Measurements from ENCODE around the gene GNAQ. TPM values are rescaled to one million over a fixed set of nuclear protein-coding genes. Genes with fewer than 3 reads are reported as not detected.

Gene GNAQ
- total RNA-seq, 1 donor from 2014 or later: 46.7 TPM

DNA sequence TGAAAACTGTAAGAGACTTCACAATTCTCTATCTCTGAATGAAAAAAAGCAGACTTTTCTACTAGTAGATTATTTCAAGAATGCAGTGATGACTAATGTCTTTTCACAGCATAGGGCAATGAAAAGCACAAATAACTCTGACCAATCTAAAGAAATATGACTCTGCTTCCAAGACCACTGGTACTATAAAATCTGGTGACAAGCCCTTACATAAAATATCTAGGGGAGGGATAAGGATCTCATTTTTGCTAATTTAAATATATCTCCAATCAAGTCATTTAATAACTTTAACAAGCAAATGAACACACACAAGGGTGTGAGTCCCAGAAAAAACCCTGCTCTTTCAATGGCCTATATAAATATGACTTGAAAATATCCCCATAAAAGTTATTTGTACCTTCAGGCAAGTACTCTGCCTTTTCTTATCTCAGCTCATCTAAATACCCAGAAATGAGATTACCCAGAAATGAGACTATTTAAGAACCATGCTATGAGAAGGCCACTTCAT, 105.2 kb downstream of the GNAQ start:
- Mint-ChIP-seq H3K27ac (peak overlapping the region; percentile 13), H3K4me3 (no peak overlapping the region), H3K9me3 (no peaks in the 10 kb centered on the region), H3K36me3 (peaks cover 17% of the 10 kb centered on the region), H3K4me1 (ENCODE audit: unreplicated experiment) (peaks cover 19% of the 10 kb centered on the region), H3K27me3 (no peaks in the 10 kb centered on the region)
- TF ChIP-seq, protein P1, sequence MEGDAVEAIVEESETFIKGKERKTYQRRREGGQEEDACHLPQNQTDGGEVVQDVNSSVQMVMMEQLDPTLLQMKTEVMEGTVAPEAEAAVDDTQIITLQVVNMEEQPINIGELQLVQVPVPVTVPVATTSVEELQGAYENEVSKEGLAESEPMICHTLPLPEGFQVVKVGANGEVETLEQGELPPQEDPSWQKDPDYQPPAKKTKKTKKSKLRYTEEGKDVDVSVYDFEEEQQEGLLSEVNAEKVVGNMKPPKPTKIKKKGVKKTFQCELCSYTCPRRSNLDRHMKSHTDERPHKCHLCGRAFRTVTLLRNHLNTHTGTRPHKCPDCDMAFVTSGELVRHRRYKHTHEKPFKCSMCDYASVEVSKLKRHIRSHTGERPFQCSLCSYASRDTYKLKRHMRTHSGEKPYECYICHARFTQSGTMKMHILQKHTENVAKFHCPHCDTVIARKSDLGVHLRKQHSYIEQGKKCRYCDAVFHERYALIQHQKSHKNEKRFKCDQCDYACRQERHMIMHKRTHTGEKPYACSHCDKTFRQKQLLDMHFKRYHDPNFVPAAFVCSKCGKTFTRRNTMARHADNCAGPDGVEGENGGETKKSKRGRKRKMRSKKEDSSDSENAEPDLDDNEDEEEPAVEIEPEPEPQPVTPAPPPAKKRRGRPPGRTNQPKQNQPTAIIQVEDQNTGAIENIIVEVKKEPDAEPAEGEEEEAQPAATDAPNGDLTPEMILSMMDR (conservative IDR thresholded peaks at IDR 0.05): no peak
- no peak for DNase-seq (ENCODE audit: extremely low spot score, unreplicated experiment)

DNA sequence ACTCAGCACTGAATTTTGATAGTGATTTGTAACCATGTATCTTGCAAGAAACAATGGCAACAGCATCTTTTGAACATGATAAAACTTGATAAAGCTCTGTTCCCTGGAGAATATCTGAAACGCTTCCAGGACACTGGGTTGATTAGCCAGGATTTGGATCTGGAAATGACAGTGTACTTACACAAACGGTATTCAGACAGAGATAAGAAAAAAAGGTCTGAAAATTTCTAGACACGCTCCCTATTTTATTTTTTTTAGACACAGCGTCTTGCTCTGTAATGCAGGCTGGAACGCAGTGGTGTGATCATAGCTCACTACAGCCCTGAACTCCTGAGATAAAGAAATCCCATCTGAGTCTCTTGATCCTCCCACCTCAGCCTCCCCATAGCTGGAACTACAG, 109.0 kb downstream of the GNAQ start:
- DNase-seq (ENCODE audit: extremely low spot score, unreplicated experiment): no peak
- Mint-ChIP-seq H3K36me3 (peaks cover 32% of the 10 kb centered on the region), H3K27me3 (no peaks in the 10 kb centered on the region), H3K27ac (no peak overlapping the region), H3K4me3 (no peak overlapping the region), H3K9me3 (no peaks in the 10 kb centered on the region), H3K4me1 (ENCODE audit: unreplicated experiment) (peaks cover 12% of the 10 kb centered on the region)
- TF ChIP-seq, protein P1 (conservative IDR thresholded peaks at IDR 0.05): no peak

DNA sequence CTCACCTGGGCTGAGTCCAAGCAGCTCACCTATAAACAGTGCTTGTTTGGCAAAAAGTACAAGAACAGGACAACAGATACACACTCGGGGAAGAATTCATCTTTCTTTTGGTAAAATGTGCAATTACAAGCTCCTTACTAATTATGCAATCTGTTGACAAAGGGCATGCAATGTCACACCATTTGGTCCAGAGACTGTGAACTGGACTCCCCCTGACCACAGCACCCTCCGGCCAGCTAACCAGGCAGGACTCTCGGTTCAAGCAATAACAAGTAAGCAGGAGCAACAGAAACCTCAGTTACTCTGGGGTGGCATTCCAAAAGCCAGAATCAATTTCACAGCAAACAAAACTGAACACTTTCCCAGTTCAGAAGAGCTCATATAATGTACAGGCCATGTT, 113.8 kb downstream of the GNAQ start:
- Mint-ChIP-seq H3K4me3 (no peak overlapping the region), H3K27ac (no peak overlapping the region)
- TF ChIP-seq, protein P1 (conservative IDR thresholded peaks at IDR 0.05): no peak

GRCh38 chr9:77916820-77917219, 114.8 kb downstream of the GNAQ start:
- Mint-ChIP-seq H3K9me3 (no peaks in the 10 kb centered on the region), H3K27ac (no peak overlapping the region), H3K4me3 (no peak overlapping the region), H3K4me1 (ENCODE audit: unreplicated experiment) (no peaks in the 10 kb centered on the region), H3K27me3 (no peaks in the 10 kb centered on the region), H3K36me3 (peaks cover 34% of the 10 kb centered on the region)
- TF ChIP-seq, protein P1 (conservative IDR thresholded peaks at IDR 0.05): no peak
- DNase-seq (ENCODE audit: extremely low spot score, unreplicated experiment): no peak

More for the DNA sequence above, 113.8 kb downstream of the GNAQ start:
- Mint-ChIP-seq H3K27me3 (no peaks in the 10 kb centered on the region), H3K36me3 (peaks cover 40% of the 10 kb centered on the region), H3K9me3 (no peaks in the 10 kb centered on the region), H3K4me1 (ENCODE audit: unreplicated experiment) (no peaks in the 10 kb centered on the region)
- DNase-seq (ENCODE audit: extremely low spot score, unreplicated experiment): no peak

DNA sequence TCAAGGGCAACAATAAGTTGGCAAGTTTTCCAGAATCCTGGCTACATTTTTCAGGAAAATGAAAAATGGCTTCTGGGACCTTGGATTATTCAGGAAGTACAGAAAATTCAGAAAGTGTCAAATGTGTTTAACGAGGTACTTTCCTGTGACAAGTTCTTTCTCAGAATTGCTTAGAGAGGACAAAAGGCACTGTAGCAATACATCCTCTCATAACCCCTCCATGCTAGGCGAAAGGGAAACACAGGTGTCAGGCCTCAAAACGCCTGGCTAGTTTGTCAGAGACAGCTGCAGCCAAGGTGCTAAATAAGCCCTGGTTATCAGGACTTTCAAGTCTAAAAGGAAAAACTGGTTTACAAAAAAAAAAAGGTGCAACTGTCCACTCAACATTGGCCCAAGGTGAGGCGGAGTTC, 115.2 kb downstream of the GNAQ start:
- H3K27ac Mint-ChIP-seq: no peak overlapping the region
- TF ChIP-seq, protein P1 (conservative IDR thresholded peaks at IDR 0.05): no peak
- DNase-seq (ENCODE audit: extremely low spot score, unreplicated experiment): no peak
- H3K4me1 Mint-ChIP-seq (ENCODE audit: unreplicated experiment): no peaks in the 10 kb centered on the region
- H3K27me3 Mint-ChIP-seq: no peaks in the 10 kb centered on the region
- H3K4me3 Mint-ChIP-seq: no peak overlapping the region
- H3K36me3 Mint-ChIP-seq: peaks cover 35% of the 10 kb centered on the region
- H3K9me3 Mint-ChIP-seq: no peaks in the 10 kb centered on the region

GRCh38 chr9:77915744-77916143, 115.9 kb downstream of the GNAQ start:
- Mint-ChIP-seq H3K9me3 (no peaks in the 10 kb centered on the region), H3K27ac (no peak overlapping the region)

More at GRCh38 chr9:77915744-77916143, 115.9 kb downstream of the GNAQ start:
- Mint-ChIP-seq H3K27me3 (no peaks in the 10 kb centered on the region), H3K4me1 (ENCODE audit: unreplicated experiment) (no peaks in the 10 kb centered on the region), H3K36me3 (peaks cover 34% of the 10 kb centered on the region), H3K4me3 (no peak overlapping the region)
- DNase-seq (ENCODE audit: extremely low spot score, unreplicated experiment): no peak
- TF ChIP-seq, protein P1 (conservative IDR thresholded peaks at IDR 0.05): no peak

Data from type B pancreatic cell (in vitro differentiated cells).